ENCODE measurements around the gene TP73.

TP73 gene

GRCh38 chr1:3770047-3770765 is 117.9 kb downstream of the TP73 start:
- peaks cover 14% of the 10 kb centered on the region for H3K4me1 Mint-ChIP-seq
- H3K27me3 Mint-ChIP-seq (ENCODE audit: low read depth): peaks cover 19% of the 10 kb centered on the region
- H3K27ac Mint-ChIP-seq: no peak overlapping the region
- H3K36me3 Mint-ChIP-seq (ENCODE audit: low read depth): no peaks in the 10 kb centered on the region
- H3K9me3 Mint-ChIP-seq: peaks cover 5% of the 10 kb centered on the region
- peak overlapping the region; percentile 74 to 80 (median 75) for H3K4me3 Mint-ChIP-seq
- no peak for TF ChIP-seq CTCF (IDR thresholded peaks at IDR 0.05; ENCODE audit: unreplicated experiment in 3 of 3)

GRCh38 chr1:3771108-3772026 is 119.1 kb downstream of the TP73 start:
- Mint-ChIP-seq H3K27ac (no peak overlapping the region), H3K36me3 (ENCODE audit: low read depth) (no peaks in the 10 kb centered on the region), H3K27me3 (ENCODE audit: low read depth) (peaks cover 9% of the 10 kb centered on the region), H3K9me3 (peaks cover under 1% of the 10 kb centered on the region), H3K4me3 (peak overlapping the region; percentile 74 to 80 (median 75)), H3K4me1 (peaks cover 16% of the 10 kb centered on the region)
- TF ChIP-seq CTCF (IDR thresholded peaks at IDR 0.05; ENCODE audit: unreplicated experiment in 3 of 3): no peak

DNA sequence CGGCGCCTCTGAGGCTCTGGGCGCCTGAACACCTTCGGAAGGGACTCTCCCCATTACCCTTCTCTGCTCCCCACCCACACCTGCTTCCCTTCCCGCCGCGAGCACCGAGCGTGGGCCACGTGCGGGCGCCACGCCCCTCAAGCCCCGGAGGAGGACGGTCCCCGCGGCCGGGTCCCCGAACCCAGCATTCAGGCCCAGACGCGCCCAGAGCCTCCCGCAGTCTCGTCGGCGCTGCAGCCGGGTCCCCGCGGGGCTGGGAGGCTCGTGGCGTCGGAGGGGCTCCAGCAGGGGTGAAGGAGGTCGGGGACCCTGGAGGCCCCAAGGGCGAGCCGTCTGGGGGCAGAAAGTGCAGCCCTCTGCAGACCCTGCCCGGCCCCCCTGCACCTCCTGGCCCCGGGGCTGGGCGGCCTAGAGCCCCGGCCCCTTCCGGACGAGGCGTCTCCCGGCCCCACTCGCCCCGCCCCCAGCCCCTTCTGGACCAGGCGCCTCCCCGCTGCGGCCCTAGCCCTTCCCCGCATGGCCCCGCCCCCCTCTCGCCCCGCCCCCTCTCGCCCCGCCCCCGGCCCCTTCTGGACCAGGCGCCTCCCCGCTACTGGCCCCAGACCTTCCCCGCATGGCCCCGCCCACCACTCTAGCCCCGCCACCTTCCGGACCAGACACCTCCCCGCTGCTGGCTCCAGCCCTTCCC is 119.9 kb downstream of the TP73 start:
- H3K9me3 Mint-ChIP-seq: no peaks in the 10 kb centered on the region
- H3K36me3 Mint-ChIP-seq (ENCODE audit: low read depth): no peaks in the 10 kb centered on the region
- H3K27ac Mint-ChIP-seq: no peak overlapping the region
- no peak for TF ChIP-seq CTCF (IDR thresholded peaks at IDR 0.05; ENCODE audit: unreplicated experiment in 3 of 3)
- H3K4me3 Mint-ChIP-seq: peak overlapping the region; percentile 47 to 80 (median 74)
- peaks cover 8% of the 10 kb centered on the region for H3K27me3 Mint-ChIP-seq (ENCODE audit: low read depth)
- H3K4me1 Mint-ChIP-seq: peaks cover 16% of the 10 kb centered on the region

DNA sequence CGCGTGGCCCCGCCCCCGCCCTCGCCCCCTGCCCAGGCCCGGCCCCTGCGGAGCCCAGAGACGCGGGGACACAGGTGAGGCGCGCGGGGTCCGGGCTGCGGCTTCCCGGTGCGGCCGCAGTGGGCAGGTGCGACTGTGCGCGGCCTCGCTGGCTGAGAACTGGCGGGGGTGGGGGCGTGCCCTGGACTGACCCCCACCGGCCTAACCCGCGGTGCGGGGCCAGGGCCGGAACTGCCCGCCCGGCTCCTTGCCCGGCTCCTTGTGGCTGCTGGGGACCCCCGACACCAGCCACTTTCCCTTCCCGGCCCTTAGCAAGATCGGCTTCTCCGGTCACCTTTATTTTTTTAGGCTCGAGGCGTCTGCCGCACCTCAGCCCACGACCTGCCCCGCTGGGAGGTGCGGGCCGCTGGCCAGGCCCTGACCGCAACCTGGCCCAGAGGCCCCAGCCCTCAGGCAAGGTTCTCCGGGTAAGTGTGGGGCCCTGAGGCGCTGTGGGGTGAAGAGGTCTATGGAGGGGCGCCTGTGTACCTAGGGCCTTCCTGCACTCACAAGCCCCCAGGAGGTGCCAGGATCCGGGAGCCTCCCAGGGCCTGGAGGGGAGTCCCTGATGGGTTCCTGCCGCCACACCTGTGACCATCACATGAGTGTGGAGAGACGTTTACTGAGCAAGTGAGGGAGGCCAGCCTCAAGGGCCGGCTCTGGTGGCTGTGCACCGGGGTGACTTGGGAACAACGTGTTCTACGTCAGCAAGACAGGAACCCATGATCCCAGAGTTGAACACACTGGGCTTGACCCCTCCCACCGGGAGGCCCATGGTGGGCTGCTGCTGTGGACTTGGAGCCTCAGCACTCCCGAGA is 120.6 kb downstream of the TP73 start, which contains the start of gene SMIM1:
SMIM1 (plus strand) TSS at position 35 of the 857 bp plus-strand sequence. CDS start 2,625 bp downstream, outside the sequence.
- no peak for TF ChIP-seq CTCF (IDR thresholded peaks at IDR 0.05; ENCODE audit: unreplicated experiment in 3 of 3)
- H3K27me3 Mint-ChIP-seq (ENCODE audit: low read depth): peaks cover 8% of the 10 kb centered on the region
- H3K9me3 Mint-ChIP-seq: no peaks in the 10 kb centered on the region
- H3K4me1 Mint-ChIP-seq: peaks cover 16% of the 10 kb centered on the region
- H3K27ac Mint-ChIP-seq: peak within 1 kb of the TSS; percentile 39 to 59 (median 48)
- H3K36me3 Mint-ChIP-seq (ENCODE audit: low read depth): no peaks in the 10 kb centered on the region
- peak within 1 kb of the TSS; percentile 54 to 80 (median 74) for H3K4me3 Mint-ChIP-seq

Measured in nephron (organoid).